Colonic mucosa (tissue), 4 donors: Measurements from ENCODE around the gene SPINK4. TPM values are rescaled to one million over a fixed set of nuclear protein-coding genes. Genes with fewer than 3 reads are reported as not detected.

Experiments used
- DNase-seq: peaks from one replicate; pipeline ENCODE4 v3.0.0-alpha.2; 2020
- H3K27ac ChIP-seq: fragments of 200-600 bp; one replicate; pipeline ENCODE4 v1.8.0; 2021
- H3K27me3 ChIP-seq: fragments of 200-600 bp; one replicate; pipeline ENCODE4 v1.8.0; 2021
- H3K36me3 ChIP-seq: fragments of 200-600 bp; one replicate; pipeline ENCODE4 v1.8.0; 2021
- H3K4me1 ChIP-seq: fragments of 200-600 bp; one replicate; pipeline ENCODE4 v1.8.0; 2021; ENCODE audit warnings: mild to moderate bottlenecking
- H3K4me3 ChIP-seq: fragments of 200-600 bp; one replicate; pipeline ENCODE4 v1.8.0; 2021
- H3K9ac ChIP-seq, 2 donors: one replicate each; pipeline ENCODE4 v1.7.0; 2013; ENCODE audit warnings: control low read depth in 2 of 2, low read depth in 2 of 2, low read length in 2 of 2
- H3K9me3 ChIP-seq: fragments of 200-600 bp; one replicate; pipeline ENCODE4 v1.8.0; 2021
- CTCF ChIP-seq: fragments of 200-600 bp; IDR thresholded peaks from one replicate; pipeline ENCODE4 v1.8.0; 2022; ENCODE audit warnings: antibody characterized with exemption, mild to moderate bottlenecking
- intact Hi-C: fragments of 100-400 bp; cut with DNase I; formaldehyde crosslinking; loops from one replicate; pipeline ENCODE4 v1.14.1; 2022
- total RNA-seq, 2 donors: library from RNA; stranded (reverse); fragmentation: NEBNext Ultra II Directional in 1 of 2; extraction: Animal tissue kit (Norgen Biotek cat#: 25700) in 1 of 2; gene quantifications; one replicate each; pipeline ENCODE4 v1.2.1, GENCODE V29; 2021
- donor health status: healthy.
- donor health status: DM: no; HTN: no; CAD: no.
- donor health status: DM: no; HTN: no; CAD: no.

The SPINK4 gene
- total RNA-seq, 2 donors from 2014 or later: 212 to 214 TPM

DNA sequence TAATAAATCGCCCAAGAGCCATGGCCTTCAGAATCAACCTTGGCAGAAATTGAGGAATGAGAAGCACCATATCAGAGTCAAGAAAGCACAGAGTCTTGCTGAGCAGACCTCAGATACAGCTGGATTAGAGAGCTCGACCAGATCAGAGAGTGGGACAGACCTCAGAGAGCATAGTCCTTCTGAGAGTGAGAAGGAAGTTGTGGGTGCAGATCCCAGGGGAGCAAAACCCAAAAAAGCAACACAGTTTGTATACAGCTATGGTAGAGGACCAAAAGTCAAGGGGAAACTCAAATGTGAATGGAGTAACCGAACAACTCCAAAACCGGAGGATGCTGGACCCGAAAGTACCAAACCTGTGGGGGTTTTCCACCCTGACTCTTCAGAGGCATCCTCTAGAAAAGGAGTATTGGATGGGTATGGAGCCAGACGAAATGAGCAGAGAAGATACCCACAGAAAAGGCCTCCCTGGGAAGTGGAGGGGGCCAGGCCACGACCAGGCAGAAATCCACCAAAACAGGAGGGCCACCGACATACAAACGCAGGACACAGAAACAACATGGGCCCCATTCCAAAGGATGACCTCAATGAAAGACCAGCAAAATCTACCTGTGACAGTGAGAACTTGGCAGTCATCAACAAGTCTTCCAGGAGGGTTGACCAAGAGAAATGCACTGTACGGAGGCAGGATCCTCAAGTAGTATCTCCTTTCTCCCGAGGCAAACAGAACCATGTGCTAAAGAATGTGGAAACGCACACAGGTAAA lies 54.9 kb downstream of the SPINK4 start:
- no peak for DNase-seq
- H3K4me1 ChIP-seq: peaks cover 19% of the 10 kb centered on the region
- no peak overlapping the region for H3K4me3 ChIP-seq
- H3K36me3 ChIP-seq: peaks cover 3% of the 10 kb centered on the region
- H3K9ac ChIP-seq: no peak overlapping the region
- H3K27me3 ChIP-seq: no peaks in the 10 kb centered on the region
- H3K9me3 ChIP-seq: no peaks in the 10 kb centered on the region
- intact Hi-C loops: loop anchor here (5.0 kb wide), 1 partner anchor 37 kb away; no protein-coding TSS in a partner anchor
- no peak overlapping the region for H3K27ac ChIP-seq
- TF ChIP-seq CTCF: no peak

DNA sequence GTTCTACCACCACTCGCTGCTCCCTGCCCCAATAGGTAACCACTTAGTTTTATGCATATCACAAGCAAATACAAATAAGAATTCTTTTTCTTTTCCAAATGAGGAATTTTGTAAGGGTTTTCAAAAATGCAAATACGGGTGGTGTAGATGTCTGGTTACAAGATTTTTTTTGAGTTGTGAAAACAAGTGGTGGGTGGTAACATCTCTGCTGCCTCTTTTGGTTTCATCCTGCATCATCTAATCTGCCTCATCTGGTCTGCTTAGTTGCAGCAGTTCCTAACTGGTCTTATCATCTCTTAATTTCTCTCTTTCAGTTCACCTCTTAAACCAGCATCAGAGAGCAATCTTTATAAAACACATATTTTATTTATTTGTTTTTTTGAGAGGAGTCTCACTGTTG lies 55.6 kb downstream of the SPINK4 start:
- Histone ChIP-seq H3K36me3 (peaks cover 3% of the 10 kb centered on the region), H3K27me3 (no peaks in the 10 kb centered on the region), H3K9ac (no peak overlapping the region), H3K4me3 (no peak overlapping the region), H3K27ac (no peak overlapping the region), H3K4me1 (peaks cover 19% of the 10 kb centered on the region), H3K9me3 (no peaks in the 10 kb centered on the region)
- TF ChIP-seq CTCF: no peak
- DNase-seq: no peak
- intact Hi-C loops: loop anchor here (5.0 kb wide), 1 partner anchor 37 kb away; no protein-coding TSS in a partner anchor

GRCh38 chr9:33297432-33297831 lies 57.5 kb downstream of the SPINK4 start:
- DNase-seq: peak; percentile 75
- Histone ChIP-seq H3K27ac (peak overlapping the region; percentile 74), H3K4me1 (peaks cover 13% of the 10 kb centered on the region), H3K27me3 (no peaks in the 10 kb centered on the region), H3K36me3 (peaks cover 5% of the 10 kb centered on the region), H3K9me3 (no peaks in the 10 kb centered on the region), H3K4me3 (no peak overlapping the region), H3K9ac (peak overlapping the region in 1 of 2 donors; percentile 15)
- intact Hi-C loops: loop anchor here (5.0 kb wide), 1 partner anchor 35 kb away; no protein-coding TSS in a partner anchor
- no peak for TF ChIP-seq CTCF

Other genes with a start within 250 kb of the SPINK4 start
- 10 to 100 TPM; 22.6 to 33.3 TPM for gene APTX, start 238.5 kb upstream of the SPINK4 start, total RNA-seq
- gene DNAJA1, start 214.9 kb upstream of the SPINK4 start, total RNA-seq: 10 to 100 TPM; 66.4 to 93.6 TPM
- 10 to 100 TPM; 17.4 to 18.7 TPM for gene SMU1, start 163.5 kb upstream of the SPINK4 start, total RNA-seq
- gene B4GALT1, start 72.8 kb upstream of the SPINK4 start, total RNA-seq: 10 to 100 TPM; 76.9 to 78.7 TPM
- gene BAG1, start 24.5 kb downstream of the SPINK4 start, total RNA-seq: 100 to 1,000 TPM; 117 to 122 TPM
- gene CHMP5, start 24.9 kb downstream of the SPINK4 start, total RNA-seq: 10 to 100 TPM; 60.3 to 97.0 TPM
- gene NFX1, start 50.3 kb downstream of the SPINK4 start, total RNA-seq: 10 to 100 TPM; 27.6 to 31.3 TPM
- 10 to 100 TPM in 1 of 2 donors, 1 to 10 TPM in 1; 7.4 to 12.5 TPM for gene AQP7, start 162.4 kb downstream of the SPINK4 start, total RNA-seq
- gene AQP3, start 207.4 kb downstream of the SPINK4 start, total RNA-seq: 10 to 100 TPM in 1 of 2 donors, 1 to 10 TPM in 1; 7.2 to 13.3 TPM
- 10 to 100 TPM; 11.5 to 29.3 TPM for gene NOL6, start 233.8 kb downstream of the SPINK4 start, total RNA-seq